ENCODE measurements around the gene RAB3GAP2.
"Not testable (repeated sequence)": the region's sequence is repeated elsewhere in the genome, so short reads cannot be mapped to it uniquely, and the experiment has no call there.

The RAB3GAP2 gene

DNA sequence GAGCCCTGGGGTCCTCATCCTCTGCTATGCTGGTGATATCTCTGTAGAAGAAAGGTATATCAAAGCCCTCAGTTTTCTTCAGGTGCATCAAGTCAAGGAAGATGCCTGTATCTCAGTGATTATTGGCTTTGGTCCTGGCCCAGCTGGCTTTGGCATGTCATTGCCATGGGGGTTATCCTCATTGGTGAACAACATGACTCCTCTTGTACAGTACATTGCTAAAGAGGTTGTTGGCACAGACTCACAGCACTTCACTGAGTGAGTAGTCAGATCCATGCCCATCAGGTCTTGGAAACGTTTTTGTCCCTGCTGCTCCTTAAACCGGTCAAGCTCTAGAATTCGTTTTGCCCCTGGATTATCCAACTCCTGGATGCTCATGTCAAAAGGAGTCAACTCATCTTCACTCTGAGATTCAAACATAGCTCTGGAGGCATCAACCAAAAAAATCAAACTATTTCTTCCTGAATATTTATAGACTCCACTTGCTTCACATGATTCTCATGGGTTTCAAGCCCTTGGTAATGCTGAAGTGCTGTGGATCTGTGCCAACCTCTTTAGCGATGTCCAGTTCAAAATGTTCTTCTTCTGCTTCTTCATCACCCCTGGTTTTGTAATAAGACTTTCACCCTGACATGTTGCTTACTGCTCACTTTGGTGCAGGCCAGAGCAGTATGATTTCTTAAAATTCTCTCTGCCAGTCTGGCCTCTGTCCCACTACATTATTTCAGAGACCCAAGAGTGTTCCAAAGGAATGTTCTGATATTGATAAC is 43.0 kb upstream of the RAB3GAP2 start:
- no peak for TF ChIP-seq HDGF (IDR thresholded peaks at IDR 0.05; ENCODE audit: borderline replicate concordance)
- TF ChIP-seq LEF1 (IDR thresholded peaks at IDR 0.05; ENCODE audit: borderline replicate concordance), result no peak
- TF ChIP-seq, protein P1, sequence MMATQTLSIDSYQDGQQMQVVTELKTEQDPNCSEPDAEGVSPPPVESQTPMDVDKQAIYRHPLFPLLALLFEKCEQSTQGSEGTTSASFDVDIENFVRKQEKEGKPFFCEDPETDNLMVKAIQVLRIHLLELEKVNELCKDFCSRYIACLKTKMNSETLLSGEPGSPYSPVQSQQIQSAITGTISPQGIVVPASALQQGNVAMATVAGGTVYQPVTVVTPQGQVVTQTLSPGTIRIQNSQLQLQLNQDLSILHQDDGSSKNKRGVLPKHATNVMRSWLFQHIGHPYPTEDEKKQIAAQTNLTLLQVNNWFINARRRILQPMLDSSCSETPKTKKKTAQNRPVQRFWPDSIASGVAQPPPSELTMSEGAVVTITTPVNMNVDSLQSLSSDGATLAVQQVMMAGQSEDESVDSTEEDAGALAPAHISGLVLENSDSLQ (IDR thresholded peaks at IDR 0.05), result no peak
- no peak for TF ChIP-seq L3MBTL2 (conservative IDR thresholded peaks at IDR 0.05)
- TF ChIP-seq TARDBP (IDR thresholded peaks at IDR 0.05), result no peak
- no peak for TF ChIP-seq FOXK2 (IDR thresholded peaks at IDR 0.05)
- ChIA-PET CTCF (interaction anchor here (0.5 kb wide), 1 partner anchor 374 kb away, joined by 10 read pairs; no protein-coding TSS in a partner anchor), POLR2A (no interaction called here)
- no peak for DNase-seq (ENCODE audit: extremely low spot score)

- DNase-seq (ENCODE audit: extremely low spot score), result no peak
- POLR2A ChIA-PET, result no interaction called here
- CTCF ChIA-PET, result no interaction called here
- no peak for TF ChIP-seq ARNT (IDR thresholded peaks at IDR 0.05)
- no peak for TF ChIP-seq ZNF384 (IDR thresholded peaks at IDR 0.05)
- TF ChIP-seq L3MBTL2 (conservative IDR thresholded peaks at IDR 0.05), result no peak
- no peak for TF ChIP-seq TARDBP (IDR thresholded peaks at IDR 0.05)
- TF ChIP-seq SUZ12 (IDR thresholded peaks at IDR 0.05), result no peak
- no peak for TF ChIP-seq CTBP1 (IDR thresholded peaks at IDR 0.05; ENCODE audit: borderline replicate concordance)
- no peak for TF ChIP-seq FOXK2 (IDR thresholded peaks at IDR 0.05)
- TF ChIP-seq HDGF (IDR thresholded peaks at IDR 0.05; ENCODE audit: borderline replicate concordance), result no peak
Observed at GRCh38 chr1:220313576-220313975, 41.3 kb upstream of the RAB3GAP2 start.

- DNase-seq (ENCODE audit: extremely low spot score); POLR2A ChIA-PET; CTCF ChIA-PET: not testable (repeated sequence)
Observed at GRCh38 chr1:220310147-220310546, 37.9 kb upstream of the RAB3GAP2 start.

GRCh38 chr1:220307607-220308006 is 35.4 kb upstream of the RAB3GAP2 start:
- POLR2A ChIA-PET, result no interaction called here
- CTCF ChIA-PET, result no interaction called here
- TF ChIP-seq LEF1 (IDR thresholded peaks at IDR 0.05; ENCODE audit: borderline replicate concordance) (no peak), FOXA1 (IDR thresholded peaks at IDR 0.05) (no peak), CTBP1 (IDR thresholded peaks at IDR 0.05; ENCODE audit: borderline replicate concordance) (no peak), ELF4 (IDR thresholded peaks at IDR 0.05) (no peak), SUZ12 (IDR thresholded peaks at IDR 0.05) (no peak), FOXK2 (IDR thresholded peaks at IDR 0.05) (no peak), FOXM1 (IDR thresholded peaks at IDR 0.05; ENCODE audit: borderline replicate concordance) (no peak), ARNT (IDR thresholded peaks at IDR 0.05) (no peak), HDGF (IDR thresholded peaks at IDR 0.05; ENCODE audit: borderline replicate concordance) (no peak), L3MBTL2 (conservative IDR thresholded peaks at IDR 0.05) (no peak), BHLHE40 (IDR thresholded peaks at IDR 0.05; ENCODE audit: borderline replicate concordance) (no peak), NFRKB (IDR thresholded peaks at IDR 0.05) (no peak), TARDBP (IDR thresholded peaks at IDR 0.05) (no peak), ZNF384 (IDR thresholded peaks at IDR 0.05) (no peak), SP1 (IDR thresholded peaks at IDR 0.05) (no peak)
- TF ChIP-seq, protein P1 (IDR thresholded peaks at IDR 0.05), result no peak
- no peak for DNase-seq (ENCODE audit: extremely low spot score)

GRCh38 chr1:220306339-220306738 is 34.1 kb upstream of the RAB3GAP2 start:
- TF ChIP-seq SP1 (IDR thresholded peaks at IDR 0.05) (no peak), TARDBP (IDR thresholded peaks at IDR 0.05) (no peak), CTBP1 (IDR thresholded peaks at IDR 0.05; ENCODE audit: borderline replicate concordance) (no peak), FOXA1 (IDR thresholded peaks at IDR 0.05) (no peak), SUZ12 (IDR thresholded peaks at IDR 0.05) (no peak)
- TF ChIP-seq, protein P1 (IDR thresholded peaks at IDR 0.05), result no peak
- no peak for DNase-seq (ENCODE audit: extremely low spot score)
- ChIA-PET CTCF (no interaction called here), POLR2A (no interaction called here)

DNA sequence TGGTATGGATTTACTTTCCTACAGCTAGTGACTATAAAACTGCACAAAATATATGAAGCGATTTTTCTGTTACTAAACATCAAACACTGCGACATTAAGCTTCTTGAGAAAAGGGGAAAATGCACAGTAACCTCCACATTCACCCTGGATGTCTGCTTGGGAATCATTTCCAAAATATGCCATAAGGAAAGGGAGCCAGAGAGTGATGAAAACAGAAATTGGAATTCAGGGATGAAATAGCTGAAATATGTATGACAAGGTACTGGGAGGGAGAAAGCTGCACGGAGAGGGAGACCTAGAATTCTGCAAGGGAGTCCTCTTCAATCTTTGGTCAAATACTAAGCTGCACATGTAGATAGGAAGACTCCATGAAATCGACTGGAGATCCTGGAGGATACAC is 31.6 kb upstream of the RAB3GAP2 start:
- ChIA-PET CTCF (no interaction called here), POLR2A (no interaction called here)
- DNase-seq (ENCODE audit: extremely low spot score), result no peak
- no peak for TF ChIP-seq FOXM1 (IDR thresholded peaks at IDR 0.05; ENCODE audit: borderline replicate concordance)
- TF ChIP-seq, protein P1 (IDR thresholded peaks at IDR 0.05), result no peak
- no peak for TF ChIP-seq ZNF384 (IDR thresholded peaks at IDR 0.05)
- TF ChIP-seq FOXA1 (IDR thresholded peaks at IDR 0.05), result no peak
- TF ChIP-seq BHLHE40 (IDR thresholded peaks at IDR 0.05; ENCODE audit: borderline replicate concordance), result no peak
- no peak for TF ChIP-seq L3MBTL2 (conservative IDR thresholded peaks at IDR 0.05)
- TF ChIP-seq FOXK2 (IDR thresholded peaks at IDR 0.05), result no peak
- no peak for TF ChIP-seq ARNT (IDR thresholded peaks at IDR 0.05)
- no peak for TF ChIP-seq SUZ12 (IDR thresholded peaks at IDR 0.05)
- no peak for TF ChIP-seq TARDBP (IDR thresholded peaks at IDR 0.05)
- TF ChIP-seq LEF1 (IDR thresholded peaks at IDR 0.05; ENCODE audit: borderline replicate concordance), result no peak
- no peak for TF ChIP-seq NFRKB (IDR thresholded peaks at IDR 0.05)
- no peak for TF ChIP-seq ELF4 (IDR thresholded peaks at IDR 0.05)
- TF ChIP-seq CTBP1 (IDR thresholded peaks at IDR 0.05; ENCODE audit: borderline replicate concordance), result no peak

Data from HEK293T (cell line).